ENCODE measurements around the gene CCR1.
"Not testable (repeated sequence)": the region's sequence is repeated elsewhere in the genome, so short reads cannot be mapped to it uniquely, and the experiment has no call there.

CCR1 gene

DNA sequence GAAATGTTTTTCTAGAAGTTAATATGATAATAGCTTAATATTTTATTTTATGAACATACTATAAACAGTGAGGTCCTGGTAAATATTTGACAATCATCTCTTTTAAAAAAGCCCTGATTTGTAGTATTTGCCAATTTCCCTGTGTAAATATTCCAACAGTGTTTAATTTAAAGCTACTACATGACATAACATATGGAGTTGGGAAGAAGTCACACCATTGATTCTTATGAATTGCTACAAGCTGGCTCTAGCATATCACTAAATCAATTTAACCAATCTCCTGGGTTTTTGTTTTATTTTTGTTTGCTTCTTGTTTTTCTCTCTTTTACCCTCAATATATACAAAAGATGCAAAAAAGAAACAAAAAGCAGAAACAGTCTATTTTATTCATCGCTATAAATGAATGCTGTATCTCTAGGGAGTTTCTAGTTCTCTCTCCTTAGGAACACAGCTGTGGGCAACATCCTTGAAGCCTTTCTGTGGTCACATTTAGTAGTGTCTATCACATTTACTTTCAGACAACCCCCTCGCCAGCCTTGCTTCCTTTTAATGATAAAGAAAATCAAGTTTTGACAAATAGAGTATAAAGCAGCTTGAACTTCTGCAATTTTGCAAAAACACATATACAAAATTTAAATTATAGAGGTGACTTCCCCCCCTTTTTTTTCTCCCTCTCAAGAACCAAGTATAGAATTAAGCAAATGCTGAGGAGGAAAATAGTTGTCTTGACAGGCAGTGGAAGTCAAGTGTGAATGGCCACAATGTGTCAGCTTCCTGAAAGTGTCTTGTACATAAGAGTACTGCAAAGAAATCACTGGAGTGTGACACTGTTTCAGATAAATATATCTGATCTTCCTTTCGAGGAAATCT is 21.4 kb downstream of the CCR1 start:
- TF ChIP-seq, protein P1, sequence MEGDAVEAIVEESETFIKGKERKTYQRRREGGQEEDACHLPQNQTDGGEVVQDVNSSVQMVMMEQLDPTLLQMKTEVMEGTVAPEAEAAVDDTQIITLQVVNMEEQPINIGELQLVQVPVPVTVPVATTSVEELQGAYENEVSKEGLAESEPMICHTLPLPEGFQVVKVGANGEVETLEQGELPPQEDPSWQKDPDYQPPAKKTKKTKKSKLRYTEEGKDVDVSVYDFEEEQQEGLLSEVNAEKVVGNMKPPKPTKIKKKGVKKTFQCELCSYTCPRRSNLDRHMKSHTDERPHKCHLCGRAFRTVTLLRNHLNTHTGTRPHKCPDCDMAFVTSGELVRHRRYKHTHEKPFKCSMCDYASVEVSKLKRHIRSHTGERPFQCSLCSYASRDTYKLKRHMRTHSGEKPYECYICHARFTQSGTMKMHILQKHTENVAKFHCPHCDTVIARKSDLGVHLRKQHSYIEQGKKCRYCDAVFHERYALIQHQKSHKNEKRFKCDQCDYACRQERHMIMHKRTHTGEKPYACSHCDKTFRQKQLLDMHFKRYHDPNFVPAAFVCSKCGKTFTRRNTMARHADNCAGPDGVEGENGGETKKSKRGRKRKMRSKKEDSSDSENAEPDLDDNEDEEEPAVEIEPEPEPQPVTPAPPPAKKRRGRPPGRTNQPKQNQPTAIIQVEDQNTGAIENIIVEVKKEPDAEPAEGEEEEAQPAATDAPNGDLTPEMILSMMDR (conservative IDR thresholded peaks at IDR 0.05; ENCODE audit: control insufficient read depth, insufficient read depth, low read depth, low read length): no peak
- no peak for DNase-seq (ENCODE audit: low read depth)
- no peak overlapping the region for H3K4me3 ChIP-seq (ENCODE audit: control insufficient read depth, low read depth, low read length)

DNA sequence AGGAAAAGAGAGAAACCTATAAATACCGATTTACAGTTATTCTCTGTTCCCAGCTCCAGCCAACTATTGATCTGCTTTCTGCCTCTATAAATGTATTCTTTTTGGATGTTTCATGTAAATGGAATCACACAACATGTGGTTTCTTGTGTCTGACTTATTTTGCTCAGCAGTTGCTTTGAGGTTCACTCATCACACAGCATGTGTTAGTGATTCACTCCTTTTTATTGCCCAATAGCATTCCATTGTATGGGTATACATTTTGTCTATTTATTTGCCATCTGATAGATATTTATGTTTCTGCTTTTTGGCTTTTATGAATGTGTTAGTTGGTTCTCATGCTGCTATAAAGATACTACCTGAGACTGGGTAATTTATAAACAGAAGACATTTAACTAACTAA is 23.6 kb downstream of the CCR1 start:
- no peak overlapping the region for H3K4me3 ChIP-seq (ENCODE audit: control insufficient read depth, low read depth, low read length)
- TF ChIP-seq, protein P1 (conservative IDR thresholded peaks at IDR 0.05; ENCODE audit: control insufficient read depth, insufficient read depth, low read depth, low read length): no peak
- DNase-seq (ENCODE audit: low read depth): peak; percentile 89

DNA sequence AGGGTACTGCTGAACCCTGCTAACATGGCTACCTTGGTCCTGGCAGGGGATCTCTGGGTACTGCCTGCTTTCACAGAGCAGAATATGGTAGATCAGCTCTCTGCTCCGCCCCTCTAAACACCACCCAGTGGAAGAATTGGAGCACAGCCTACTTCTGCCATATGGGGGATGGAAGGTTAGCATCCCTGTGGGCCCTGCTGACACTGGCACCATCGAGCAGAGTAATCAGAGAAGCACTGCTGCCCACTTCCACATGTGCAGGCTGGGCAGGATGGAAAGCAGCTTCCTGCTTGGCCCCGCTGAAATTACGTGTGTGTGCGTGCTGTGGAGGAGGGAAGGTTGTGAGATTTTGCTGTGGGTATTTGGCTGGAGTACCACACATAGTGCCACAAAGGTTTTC is 24.8 kb downstream of the CCR1 start:
- no peak for DNase-seq (ENCODE audit: low read depth)
- TF ChIP-seq, protein P1 (conservative IDR thresholded peaks at IDR 0.05; ENCODE audit: control insufficient read depth, insufficient read depth, low read depth, low read length): no peak

DNA sequence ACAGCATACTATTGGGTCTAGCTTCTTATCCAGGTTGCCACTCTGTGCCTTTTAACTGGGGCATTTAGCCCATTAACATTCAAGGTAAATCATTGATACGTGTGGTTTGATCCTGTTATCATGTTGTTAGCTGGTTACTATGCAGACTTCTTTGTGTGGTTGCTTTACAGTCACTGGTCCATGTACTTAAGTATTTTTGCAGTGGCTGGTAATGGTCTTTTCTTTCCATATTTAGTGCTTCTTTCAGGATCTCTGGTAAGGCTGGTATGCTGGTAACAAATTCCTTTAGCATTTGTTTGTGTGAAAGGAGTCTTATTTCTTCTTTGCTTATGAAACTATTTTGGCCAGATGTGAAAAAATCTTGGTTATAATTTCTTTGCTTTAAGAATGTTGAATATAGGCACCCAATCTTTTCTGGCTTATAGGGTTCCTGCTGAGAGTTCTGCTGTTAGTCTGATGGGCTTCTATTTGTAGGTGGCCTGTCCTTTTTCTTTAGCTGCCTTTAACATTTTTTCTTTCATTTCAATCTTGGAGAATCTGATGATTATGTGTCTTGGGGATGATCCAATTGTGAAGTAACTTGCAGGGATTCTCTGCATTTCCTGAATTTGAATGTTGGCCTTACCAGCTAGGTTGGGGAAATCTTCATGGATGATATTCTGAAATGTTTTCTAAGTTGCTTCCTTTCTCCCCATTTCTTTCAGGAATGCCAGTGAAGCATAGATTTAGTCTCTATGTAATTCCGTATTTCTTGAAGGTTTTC is 39.3 kb downstream of the CCR1 start:
- TF ChIP-seq, protein P1 (conservative IDR thresholded peaks at IDR 0.05; ENCODE audit: control insufficient read depth, insufficient read depth, low read depth, low read length): no peak
- H3K4me3 ChIP-seq (ENCODE audit: control insufficient read depth, low read depth, low read length): no peak overlapping the region
- no peak for DNase-seq (ENCODE audit: low read depth)

More for the DNA sequence above, 24.8 kb downstream of the CCR1 start:
- H3K4me3 ChIP-seq (ENCODE audit: control insufficient read depth, low read depth, low read length): no peak overlapping the region

DNA sequence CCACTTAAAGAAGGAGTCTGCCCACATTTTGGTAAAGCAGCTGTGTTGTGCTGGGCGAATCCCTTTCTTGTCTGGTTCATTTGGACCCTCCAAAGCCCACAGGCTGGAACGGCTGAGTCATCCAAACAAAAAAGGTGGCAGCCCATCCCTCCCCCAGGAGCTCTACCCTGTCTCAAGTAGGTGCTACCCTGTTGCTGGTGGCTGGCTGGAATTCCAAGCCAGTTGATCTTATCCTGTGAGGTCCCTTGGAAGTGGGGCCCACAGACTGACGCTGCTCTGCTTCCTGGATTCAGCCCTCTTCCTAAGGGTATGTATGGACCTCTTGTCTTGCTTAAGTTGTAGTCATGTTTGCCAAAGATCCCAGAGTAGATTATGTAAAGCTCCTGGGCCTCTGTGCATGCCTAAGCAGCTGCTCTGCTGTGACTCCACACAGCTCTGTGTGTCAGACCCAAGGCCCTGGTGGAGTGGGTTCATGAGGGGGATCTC is 44.5 kb downstream of the CCR1 start:
- no peak overlapping the region for H3K4me3 ChIP-seq (ENCODE audit: control insufficient read depth, low read depth, low read length)
- no peak for DNase-seq (ENCODE audit: low read depth)
- TF ChIP-seq, protein P1 (conservative IDR thresholded peaks at IDR 0.05; ENCODE audit: control insufficient read depth, insufficient read depth, low read depth, low read length): no peak

DNA sequence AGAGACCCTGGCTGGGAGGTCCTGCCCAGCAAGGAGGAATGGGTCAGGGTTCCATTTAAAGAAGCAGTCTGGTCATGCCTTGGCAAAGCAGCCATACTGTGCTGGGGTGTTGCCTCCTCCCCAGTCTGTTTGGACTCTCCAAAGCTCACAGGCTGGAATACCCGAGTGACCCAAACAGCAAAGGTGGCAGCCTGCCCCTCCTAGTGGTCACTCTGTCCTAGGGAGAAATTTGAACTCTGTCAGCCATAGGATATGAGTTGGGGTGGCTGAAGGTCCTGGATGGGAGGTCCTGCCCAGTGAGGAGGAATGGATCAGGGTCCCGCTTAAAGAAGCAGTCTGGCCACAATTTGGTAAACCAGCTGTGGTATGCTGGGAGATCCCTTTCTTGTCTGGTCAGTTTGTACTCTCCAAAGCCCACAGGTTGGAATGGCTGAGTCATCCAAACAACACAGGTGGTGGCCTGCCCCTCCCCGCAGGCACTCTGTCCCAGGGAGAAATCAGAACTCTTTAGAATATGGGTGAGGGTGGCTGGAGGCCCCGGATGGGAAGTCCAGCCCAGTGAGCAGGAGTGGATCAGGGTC is 45.0 kb downstream of the CCR1 start:
- no peak for DNase-seq (ENCODE audit: low read depth)
- H3K4me3 ChIP-seq (ENCODE audit: control insufficient read depth, low read depth, low read length): no peak overlapping the region
- TF ChIP-seq, protein P1 (conservative IDR thresholded peaks at IDR 0.05; ENCODE audit: control insufficient read depth, insufficient read depth, low read depth, low read length): peak; percentile 14

DNA sequence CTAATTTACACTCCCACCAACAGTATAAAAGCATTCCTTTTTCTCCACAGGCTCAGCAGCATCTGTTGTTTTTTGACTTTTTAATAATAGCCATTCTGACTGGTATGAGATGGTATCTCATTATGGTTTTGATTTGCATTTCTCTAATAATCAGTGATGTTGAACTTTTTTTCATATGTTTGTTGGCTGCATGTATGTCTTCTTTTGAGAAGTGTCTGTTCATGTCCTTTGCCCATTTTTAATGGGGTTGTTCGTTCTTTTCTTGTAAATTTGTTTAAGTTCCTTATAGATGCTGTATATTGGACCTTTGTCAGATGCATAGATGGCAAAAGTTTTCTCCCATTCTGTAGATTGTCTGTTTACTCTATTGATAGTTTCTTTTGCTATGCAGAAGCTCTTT is 50.4 kb downstream of the CCR1 start:
- DNase-seq (ENCODE audit: low read depth); H3K4me3 ChIP-seq (ENCODE audit: control insufficient read depth, low read depth, low read length): not testable (repeated sequence)

Measured in fibroblast of mammary gland (primary cell).